GM23248 (cell line): ENCODE measurements around the gene ACAP1.

ENCODE experiments used
- EZH2 ChIP-seq: fragments of 200-600 bp; sonication (generic); IDR thresholded peaks from 2 replicates; pipeline ENCODE4 v1.6.1; 2018; ENCODE audit warnings: antibody characterized with exemption, mild to moderate bottlenecking; ENCODE audit not compliant: insufficient read depth, poor library complexity, severe bottlenecking
- EZH2phosphoT487 ChIP-seq: fragments of 200-600 bp; sonication (generic); IDR thresholded peaks from 2 replicates; pipeline ENCODE4 v1.6.1; 2018; ENCODE audit warnings: antibody characterized with exemption, moderate library complexity, mild to moderate bottlenecking, low read depth; ENCODE audit not compliant: insufficient read depth

DNA sequence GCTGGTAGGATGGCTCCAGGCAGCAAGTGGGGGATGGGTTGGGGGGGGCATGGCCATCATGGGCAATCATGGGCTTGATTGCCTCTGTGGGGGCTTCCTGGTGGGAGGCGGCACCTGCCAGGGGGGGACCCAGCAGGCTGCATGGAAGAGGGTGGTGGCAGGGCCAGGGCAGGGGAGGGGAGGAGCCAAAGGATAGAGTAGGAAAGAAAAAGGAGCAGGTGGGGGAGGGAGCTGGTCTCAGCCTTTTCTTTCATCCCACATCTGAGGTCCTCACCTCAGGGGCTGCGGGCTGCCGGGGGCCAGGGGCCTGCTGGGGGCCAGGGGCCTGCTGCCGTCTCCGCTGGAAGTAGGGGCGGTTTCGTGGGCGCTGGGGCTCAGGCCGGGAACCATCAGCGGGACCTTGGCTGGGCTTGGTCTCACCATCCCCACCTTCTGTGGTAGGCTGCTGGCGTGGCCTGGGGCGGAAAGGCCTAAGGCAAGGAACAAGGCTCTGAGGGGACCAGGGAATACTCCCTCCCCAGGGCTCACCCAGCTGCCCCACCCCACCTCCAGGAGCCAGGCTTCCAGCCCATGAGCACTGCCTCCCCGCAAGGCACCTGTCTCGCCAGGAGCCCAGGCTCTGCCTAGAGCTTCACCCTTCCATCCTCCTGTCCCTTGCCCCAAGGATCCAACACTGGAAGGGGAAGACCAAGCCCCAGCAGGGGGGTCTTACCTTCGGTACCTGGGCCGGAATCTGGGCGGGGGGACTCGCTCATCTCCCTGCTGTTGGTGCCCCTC lies 46.9 kb upstream of the ACAP1 start:
- no peak for TF ChIP-seq EZH2
- TF ChIP-seq EZH2phosphoT487: no peak
